CD4-positive, alpha-beta T cell treated with Interferon alpha-2 for 1 hour (primary cell): ENCODE data around the gene MTA1.

ENCODE experiments used
- DNase-seq, 2 donors: peaks; one replicate each; pipeline ENCODE4 v3.0.0-alpha.2; 2020 to 2022

The MTA1 gene

DNA sequence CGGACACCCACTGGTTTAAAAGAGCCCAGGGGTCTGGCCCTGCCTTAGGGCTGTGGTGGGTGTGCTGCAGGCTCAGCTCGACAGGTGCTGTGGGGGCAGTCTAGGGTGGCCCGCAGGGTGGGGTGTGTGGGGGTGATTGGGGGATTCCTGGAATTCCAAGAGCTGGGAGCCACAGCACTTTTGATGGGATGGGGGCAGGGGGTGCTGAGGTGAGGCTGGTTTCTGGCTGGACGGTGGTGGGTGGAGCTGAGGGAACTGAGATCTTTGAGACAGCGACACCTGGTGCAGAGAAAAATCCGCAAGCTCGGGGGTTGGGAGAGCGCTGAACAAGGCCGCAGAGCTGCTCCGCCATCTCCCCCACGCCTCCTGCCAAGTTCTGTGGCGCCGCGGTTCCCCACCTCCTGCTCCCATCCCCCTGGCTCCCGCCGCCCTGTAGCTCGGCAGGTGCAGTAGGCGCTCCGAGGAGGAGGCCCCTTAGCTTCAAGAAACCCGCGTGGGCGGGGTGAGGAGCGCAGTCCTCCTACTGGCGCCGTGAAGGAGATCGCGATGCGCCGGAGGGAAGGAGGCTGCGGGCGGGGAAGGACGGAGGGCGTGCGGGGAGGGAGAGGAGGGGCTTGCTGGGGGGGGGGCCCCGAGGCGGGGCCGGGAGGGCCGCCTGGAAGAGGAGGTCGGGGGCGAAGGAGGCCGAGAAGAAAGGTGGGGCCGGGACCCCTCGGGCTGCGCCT lies 70.1 kb downstream of the MTA1 start:
- peak; percentile 88 to 90 for DNase-seq

DNA sequence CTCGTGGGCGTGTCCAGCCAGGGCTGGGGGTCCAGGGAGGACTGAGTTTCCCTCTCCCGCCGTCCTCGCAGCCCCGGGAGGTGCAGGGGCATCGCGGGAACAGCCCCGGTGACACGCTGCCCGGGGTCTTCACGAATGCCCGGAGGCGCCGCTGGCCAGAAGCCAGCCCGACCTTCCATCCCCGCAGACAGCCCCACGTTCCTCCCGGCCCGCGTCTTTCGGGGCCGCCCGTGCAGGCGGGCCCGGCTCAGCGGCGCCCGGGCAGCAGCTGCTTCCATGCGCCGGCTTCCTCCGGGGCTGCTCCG lies 70.6 kb downstream of the MTA1 start:
- no peak for DNase-seq

DNA sequence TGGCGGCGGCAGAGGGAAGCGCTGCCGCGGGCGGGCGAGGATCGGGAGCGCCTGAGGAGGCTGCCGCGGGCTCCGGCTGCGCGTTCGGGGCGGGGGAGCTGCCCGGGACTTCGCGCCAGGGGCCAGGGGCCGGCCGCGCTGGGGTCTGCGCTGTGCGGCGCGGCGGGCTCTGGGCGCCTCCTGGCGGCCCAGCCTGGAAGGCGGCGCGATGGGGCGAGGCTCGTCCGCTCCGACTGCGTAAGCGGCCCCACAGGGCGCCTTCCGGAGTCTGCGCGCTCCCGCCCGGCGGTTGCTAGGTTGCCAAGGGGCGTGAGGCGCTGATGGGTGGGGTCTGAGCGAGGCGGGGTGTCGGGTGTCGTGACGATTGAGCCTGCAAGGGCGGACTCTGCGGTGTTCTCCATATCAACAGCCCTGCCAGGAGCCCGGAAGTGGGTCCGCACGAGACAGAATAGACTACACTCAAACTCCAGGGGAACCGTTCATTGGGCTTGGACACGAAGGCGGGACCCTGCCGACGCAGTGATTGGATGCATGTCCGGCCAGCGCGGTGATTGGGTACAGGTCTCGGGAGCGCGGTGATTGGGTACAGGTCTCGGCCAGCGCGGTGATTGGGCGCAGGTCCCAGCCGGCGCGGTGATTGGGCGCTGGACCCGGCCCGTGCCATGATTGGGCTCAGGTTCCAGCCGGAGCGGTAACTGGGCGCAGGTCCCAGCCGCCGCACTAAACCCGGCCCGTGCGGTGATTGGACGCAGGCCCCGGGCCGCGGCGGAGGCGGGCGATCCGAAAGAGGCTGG lies 71.1 kb downstream of the MTA1 start, which contains the start of gene TEDC1:
TEDC1 (plus strand) TSS at position 675 of the 794 bp plus-strand sequence. CDS start 130 bp downstream, outside the sequence.
- peak in 1 of 2 donors; percentile 100 for DNase-seq

DNA sequence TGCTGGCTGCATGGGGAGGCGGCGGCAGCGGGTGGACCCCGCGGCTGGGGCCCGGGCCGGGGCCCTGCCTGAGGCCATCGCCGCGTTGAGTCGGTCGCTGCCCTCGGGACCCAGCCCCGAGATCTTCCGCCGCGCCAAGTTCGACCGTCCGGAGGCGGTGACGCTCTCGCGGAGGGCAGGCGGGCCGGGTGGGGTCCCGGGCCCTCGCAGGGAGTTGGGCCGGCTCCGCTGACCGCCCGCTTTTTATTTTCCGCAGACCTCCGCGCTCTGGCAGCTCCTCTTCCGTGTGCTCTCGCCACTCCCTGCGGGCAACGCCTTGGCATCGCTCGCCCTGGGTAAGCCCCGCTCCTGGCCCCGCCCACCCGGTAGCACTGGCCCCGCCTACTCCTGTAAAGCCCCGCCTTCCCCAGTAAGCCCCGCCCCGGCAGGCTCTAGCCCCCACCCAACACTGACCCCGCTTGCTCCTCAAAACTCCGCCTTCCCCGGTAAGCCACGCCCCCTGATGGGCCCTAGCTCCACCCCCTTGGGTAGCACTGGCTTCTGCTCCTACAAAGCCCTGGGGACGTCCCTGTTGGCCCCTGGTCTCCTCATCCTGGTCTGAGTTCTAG lies 71.8 kb downstream of the MTA1 start:
- peak; percentile 86 to 90 for DNase-seq

DNA sequence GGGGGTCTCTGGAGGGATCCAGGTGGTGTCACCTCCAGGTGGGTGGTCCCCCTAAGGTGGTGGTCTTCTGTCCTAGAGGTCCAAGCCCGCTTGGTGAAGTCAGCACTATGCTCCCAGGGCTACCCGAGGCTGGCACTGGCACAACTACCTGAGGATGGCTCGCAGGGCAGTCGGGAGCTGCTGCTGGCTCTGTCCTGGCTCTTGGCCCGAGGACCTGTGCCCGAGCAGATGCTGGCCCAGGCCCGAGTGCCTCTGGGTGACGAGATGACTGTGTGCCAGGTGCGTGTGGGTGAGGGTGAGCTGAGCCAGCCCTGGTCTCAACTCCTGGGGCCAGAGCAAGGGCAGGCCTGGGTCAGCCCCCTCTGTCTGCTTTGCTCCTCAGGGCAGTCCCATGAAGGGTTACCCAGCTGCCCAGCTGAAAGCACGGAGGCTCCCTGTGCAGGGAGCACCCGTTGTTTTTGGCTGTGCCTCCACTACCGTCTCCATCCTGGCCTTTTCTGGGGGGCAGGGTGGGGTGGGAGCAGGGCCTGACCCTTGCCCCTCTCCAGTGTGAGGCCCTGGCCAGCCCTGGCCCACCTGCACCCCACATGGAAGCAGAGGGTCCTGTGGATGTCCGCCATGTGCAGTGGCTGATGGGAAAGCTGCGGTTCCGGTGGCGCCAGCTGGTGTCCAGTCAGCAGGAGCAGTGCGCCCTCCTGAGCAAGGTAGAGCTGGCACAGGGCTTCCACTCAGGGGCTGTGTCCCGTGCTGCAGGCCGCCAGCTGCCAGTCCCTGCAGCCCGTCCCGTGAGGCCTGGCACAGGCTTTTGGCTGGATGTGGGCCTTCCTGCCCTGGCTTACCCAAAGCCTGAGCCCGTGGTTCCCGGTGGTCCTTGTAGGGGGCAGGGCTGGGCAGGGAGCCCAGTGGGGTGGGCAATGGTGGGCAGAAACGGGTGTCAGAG lies 72.7 kb downstream of the MTA1 start:
- DNase-seq, result no peak

DNA sequence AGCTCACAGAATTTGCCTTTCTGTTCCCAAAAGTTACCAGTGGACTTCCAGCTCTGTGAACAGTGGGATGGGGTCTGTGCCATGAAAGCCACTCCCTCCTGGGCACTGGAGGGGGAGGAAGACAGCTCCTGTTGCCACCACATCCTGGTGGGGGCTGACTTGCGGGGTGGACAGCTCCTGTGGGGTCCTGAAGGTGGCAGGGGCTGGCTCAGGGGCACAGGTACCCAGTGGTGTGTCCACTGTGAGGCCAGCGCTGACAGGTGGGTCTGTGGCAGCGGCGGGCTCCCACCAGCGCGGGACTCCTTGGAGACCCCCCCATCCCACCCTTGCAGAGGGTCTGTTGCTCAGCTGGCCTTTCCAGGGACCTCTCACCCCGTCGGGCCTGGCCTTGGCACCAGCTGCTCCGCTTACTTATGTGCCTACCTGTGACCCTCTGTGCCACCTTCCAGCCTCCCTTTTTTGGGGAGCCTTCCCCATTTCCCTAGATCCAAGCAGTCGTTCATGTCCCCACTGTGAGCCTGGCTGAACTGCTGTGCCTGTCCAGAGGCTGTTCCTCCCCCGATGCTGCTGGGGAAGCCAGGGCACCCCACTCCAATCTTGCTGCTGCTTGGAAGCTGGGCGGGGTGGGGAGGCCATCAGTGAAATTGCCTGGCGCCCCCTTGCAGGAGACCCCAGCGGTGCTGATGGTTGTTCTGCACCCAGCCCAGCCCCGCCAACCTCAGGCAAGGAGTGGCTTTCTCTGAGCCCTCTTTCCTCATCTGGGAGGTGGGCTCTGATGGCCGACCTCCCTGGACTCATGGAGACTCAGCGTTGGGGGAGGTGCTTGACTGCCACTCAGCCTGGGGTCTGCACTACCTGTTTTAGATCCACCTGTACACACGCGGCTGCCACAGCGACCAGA lies 73.6 kb downstream of the MTA1 start:
- peak in 1 of 2 donors; percentile 21 for DNase-seq

DNA sequence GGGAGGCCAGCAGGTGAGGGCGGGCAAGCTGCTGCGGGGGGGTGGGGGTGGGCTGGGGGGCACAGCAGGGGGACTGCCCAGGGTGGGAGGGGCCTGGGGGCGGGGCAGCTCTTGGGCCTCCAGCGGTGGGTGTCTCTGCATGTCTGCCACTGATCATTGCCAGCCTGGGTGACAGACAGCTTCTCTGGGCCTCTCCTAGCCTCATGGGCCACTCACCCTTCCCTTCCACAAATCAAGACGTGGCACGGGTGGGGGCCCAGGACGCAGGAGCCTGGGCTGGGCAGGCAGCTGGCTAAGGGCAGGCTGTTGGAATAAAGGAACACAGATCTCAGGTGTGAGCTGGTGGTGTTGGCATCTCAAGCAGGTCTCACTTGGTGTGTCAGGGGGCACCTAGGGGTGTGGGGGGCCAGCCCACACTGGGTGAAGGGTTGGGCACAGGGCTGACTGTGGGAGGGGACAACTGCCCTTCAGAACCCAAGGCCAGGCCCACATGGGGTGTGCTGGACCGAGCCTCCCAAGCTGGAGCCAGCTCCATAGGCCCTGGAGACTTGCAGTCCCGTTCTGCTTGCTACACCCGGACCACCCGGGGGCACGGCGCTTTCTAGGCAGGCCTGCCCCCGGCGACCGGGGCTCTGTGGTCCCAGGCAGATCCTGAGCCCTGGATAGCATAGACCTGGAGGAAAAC lies 74.4 kb downstream of the MTA1 start:
- no peak for DNase-seq

DNA sequence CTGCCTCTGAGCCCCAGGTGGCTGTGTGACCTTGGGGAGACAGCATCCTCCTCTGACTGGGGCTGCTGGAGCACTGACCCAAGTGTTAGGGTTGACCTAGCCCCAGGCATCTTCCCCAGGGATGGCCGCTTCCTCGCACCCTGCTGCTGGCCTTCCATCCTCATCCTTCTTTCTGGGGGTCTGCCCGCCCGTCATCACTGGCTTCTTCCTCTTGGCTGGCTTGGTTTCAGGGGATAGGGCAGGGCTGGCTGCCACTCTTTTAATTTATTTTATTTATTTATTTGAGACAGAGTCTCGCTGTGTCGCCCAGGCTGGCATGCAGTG lies 74.9 kb downstream of the MTA1 start:
- no peak for DNase-seq

DNA sequence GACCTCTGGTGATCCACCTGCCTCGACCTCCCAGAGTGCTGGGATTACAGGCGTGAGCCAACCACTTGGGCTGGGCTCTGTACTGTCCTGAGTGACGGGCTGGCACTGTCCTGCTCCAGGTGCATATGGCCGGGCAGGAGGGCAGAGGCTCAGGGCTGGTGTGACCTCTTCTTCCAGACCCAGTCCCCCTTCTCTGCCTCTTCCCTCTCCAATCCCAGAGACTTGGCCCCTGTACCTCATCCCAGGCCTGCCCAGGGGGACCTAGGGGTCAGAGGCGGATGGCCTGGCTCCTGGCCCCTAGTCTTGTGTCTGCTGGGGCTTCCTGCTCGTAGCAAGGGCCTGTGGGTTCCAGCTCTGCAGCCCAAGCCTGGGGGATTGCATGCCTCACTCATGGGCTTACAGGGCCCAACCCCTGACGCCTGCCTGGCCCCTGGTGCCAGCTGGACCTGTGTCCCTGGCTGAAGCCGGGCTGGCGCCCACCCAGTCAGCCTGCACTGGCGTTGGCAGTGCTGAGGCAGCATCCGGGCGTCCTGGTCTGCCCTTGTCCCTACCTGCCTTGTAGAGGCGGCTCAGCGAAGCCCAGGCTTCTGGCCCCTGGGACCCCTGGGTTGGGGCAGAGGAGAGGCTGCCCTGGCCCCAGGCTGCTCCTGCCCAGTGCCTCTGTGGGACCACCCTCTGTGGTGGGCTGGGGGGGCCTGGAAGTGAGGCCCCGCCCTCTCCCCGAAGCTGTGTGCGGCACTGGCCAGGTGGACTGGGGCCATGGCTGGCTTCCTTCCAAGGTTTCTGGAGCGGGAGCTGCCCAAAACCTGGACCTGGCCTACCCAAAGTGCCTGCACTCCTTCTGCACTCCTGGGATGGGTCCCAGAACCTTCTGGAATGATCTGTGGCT lies 75.7 kb downstream of the MTA1 start:
- DNase-seq, result peak; percentile 0 to 2

DNA sequence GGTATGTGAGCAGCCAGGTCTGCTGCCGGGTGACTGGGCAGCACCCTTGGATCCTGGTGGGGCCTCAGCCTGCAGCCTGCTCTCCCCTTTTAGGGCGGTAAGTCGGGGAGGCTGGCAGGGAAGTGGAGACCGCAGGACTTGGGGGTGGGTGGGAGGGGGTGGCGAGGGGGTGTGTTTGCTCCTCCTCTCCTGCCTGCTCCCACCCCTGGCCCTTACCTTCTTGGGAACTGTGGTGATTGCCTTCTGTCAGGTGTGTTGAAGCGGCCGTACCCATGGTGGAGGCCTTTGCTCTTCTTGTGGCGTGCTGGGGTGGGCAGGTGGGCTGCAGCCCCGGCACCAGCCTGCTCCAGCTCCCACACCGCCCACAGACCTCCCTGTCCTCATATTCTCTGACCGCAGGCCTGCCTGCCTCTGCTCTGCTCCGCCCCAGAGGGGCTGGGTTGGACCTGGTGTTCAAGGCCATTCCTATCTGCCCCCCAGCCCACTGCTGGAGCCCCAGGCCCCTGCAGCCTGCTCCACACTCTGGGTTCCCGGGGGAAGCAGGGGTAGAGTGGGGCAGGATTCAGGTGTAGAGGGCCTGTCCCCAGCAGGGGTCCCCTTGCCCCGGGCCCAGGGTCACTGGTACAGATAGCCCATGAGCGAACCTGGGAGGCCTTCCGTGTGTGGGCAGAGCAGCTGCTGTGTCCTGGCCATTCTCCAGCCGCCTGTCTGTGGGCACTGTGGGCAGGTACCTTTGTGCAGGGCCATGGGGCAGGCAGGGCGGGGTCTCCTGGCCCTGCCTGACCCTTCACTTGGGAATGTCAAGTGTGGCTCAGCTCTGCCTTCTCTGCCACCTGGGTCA lies 76.6 kb downstream of the MTA1 start:
- DNase-seq, result peak in 1 of 2 donors; percentile 13

DNA sequence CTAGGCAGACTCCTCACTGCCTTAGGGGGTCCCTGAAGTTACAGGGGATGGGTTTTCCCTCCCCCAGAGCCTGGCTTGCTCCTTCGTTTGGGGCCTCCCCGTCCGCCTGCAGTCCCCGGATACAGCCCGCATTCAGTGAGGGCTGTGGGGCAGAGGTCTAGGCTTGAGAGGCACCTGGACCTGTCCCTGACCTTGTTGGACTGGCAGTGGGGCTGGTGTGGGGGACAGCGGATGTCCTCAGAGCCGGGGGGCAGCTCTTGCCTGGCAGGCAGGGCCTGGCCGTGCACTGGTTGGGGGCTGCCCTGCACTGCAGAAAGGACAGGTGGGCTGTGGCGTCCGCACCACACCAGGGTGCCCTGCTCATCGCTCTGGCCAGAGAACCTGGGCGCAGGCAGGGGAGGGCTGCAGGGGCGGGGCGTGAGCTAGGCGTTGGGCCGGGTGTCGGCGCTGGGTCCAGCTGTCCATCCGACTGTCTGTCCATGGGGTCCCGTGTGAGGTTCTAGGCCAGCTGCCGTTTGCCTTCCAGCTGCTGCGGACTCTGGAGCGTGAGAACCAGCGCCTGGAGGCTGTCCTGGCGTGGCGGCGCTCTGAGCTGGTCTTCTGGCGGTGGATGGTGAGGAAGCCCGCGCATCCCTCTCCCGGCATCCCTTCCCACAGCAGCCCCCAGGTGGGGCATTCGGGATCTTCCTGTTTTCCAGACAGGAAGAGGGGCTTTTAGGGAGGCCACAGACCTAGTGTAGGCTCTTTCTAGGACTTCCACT lies 77.4 kb downstream of the MTA1 start:
- DNase-seq, result peak in 1 of 2 donors; percentile 7

DNA sequence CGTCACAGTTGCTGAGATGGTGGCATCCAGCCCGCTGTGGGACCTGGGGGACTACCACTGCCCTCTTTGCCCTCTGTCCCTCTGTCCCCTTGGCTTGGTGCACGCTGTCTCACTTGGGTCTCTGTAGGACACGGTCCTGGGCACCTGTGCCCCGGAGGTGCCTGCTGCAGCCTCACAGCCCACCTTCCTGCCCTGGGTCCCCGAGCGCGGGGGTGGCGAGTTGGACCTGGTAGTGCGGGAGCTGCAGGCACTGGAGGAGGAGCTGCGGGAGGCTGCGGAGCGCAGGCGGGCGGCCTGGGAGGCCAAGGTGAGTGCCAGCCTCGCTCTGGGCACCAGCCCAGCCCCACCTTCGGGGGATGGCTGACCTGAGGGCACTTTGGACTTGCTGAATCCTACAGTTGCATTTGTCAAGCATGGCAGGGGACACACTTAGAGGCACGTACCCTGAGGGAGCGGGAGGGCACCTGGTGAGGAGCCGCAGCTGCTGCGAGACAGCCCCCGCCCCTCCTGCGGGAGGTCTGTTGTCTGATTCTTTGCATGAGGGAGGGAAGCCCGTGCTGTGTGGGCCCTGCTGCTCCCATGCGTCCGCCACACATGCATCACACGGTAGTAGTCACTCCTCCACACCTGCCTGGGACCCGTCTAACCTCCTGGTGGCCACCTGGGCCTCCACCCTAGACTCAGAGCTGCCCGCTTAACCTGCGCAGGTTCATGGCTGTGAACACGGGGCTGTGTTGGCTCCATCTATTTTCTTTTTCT lies 78.2 kb downstream of the MTA1 start:
- peak in 1 of 2 donors; percentile 13 for DNase-seq

DNA sequence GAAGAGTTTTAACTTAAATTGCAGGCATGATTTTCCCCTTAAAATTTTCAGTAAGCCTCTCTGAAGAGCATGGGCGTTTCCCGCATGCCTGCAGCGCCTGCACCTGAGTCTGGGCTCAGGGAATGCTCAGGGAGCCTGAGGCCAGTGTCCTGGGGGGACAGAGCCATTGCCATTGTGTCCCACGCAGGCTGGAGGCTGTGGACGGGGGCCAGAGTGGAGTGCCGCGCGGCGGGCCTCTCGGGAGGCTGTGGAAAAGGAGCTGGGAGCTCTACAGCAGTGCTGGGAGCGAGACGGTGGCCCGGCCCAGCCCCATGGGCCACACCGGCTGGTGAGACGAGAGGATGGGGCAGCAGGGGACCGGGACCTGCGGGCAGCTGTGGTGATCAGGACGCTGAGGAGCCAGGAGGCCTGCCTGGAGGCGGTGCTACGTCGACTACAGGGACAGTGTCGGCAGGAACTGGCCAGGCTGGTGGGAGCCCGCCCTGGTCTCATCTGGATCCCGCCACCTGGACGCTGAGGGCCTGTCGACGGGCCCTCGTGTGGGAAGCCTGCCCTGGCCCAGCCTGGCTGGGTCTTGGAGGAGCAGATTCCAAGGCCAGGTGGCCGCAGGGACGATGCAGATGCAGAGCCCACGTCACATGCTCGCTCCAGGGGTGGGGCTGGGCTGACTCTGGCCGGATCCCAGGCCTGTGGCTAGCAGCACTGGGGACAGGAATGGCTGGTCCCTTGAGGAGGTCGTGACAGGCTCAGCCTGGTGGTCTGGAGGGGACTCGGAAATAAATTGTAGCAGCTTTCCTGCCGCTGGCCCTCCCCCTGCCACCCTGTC lies 79.0 kb downstream of the MTA1 start:
- DNase-seq, result no peak

DNA sequence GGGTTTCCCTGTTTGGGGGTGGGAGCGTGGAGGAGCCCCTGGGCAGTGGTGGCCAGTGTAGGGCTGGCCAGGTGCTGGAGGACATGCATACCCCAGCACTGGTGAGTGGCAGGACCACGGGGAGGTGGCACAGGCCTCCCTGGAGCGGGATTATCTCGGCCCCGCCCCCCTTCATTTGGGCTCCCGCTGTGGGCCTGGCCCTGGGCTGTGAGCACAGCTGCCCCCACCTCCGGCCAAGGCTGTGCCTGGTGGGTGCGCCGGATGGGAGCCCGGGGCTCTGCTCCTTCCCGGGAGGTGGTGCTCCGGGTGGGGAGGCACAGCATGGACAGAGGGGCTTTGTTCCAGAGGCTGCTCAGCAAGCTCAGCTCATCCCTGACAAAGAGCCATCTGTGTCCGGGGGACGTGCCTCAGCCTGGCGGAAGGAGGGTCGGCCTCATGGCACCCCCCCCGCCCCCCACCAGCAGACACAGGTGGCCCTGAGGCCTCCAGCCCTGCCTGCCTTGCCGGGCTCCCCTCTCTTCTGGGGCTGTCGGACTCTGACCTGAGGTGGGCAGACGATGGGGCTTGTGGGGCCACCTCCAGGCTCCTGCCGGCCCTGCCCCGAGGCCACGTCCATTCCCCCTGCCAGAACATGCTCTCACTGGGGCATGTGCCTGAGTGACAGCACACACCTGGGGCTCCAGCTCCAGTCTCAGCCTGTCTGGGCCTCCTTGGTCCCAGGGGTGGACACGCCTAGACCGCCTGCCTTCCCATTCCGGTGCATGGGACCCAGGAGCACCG lies 79.8 kb downstream of the MTA1 start:
- peak in 1 of 2 donors; percentile 19 for DNase-seq

DNA sequence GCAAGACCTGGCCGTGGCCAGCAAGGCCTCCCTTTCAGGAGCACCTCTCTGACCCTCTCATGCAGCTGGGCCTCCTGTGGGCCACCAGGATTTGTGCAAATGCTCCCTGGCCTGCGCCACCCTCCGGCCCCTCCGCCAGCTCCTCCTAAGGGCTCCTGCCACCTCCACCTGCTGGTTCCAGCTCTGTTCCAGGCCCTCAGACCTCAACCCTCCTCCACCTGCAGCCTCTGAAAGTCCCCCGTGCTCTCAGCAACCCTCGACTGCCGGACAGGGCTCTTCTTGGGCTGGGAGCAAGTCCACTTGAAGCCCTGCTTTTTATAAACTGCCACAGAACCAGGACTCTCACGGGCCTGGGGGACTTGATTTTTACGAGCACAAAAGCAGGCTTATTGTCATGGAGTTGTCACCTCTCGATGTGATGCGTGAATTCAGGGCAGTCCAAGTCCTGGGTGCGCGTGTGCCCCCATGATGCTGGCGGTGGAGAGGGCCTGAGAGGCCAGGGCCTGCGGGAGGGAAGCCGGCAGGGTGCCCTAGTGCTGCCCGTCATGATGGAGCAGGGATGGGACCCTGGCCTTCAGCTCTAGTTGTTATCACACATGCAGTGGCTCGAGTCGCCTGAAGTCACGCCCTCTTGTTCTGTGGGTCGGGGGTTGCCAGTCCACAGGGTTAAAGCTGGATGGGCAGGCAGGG lies 80.6 kb downstream of the MTA1 start:
- peak in 1 of 2 donors; percentile 21 for DNase-seq
